PC-9 (cell line): ENCODE measurements around the gene CDH3. TPM values are rescaled to one million over a fixed set of nuclear protein-coding genes. Genes with fewer than 3 reads are reported as not detected.

Experiments used
- BruUV-seq: library from RNA; stranded (reverse); fragments of 400-500 nt; replicated peaks from 2 replicates; lab custom pipeline; 2021; lab: Mats Ljungman, UMichigan
- CTCF ChIA-PET: fragments of 300-600 bp; sonication (Branson Sonifier 250); formaldehyde crosslinking; loops from one replicate; lab custom pipeline; 2022; ENCODE audit warnings: antibody characterized with exemption; lab: Charles Lee
- POLR2A ChIA-PET: fragments of 300-600 bp; sonication (Branson Sonifier 250); formaldehyde crosslinking; loops from one replicate; lab custom pipeline; 2022; ENCODE audit warnings: antibody characterized with exemption; ENCODE audit not compliant: unreplicated experiment; lab: Charles Lee
- DNase-seq, 2 experiments: peaks; one replicate each; pipeline versions ENCODE4 v3.0.0 to v3.0.0-alpha.2; 2015 to 2022; ENCODE audit warnings: mixed read lengths in 1 of 2
- H2AFZ ChIP-seq: fragments of 200-600 bp; sonication (generic); 2 replicates; pipeline ENCODE4 v1.8.1; 2017; ENCODE audit warnings: antibody characterized with exemption
- H3F3A ChIP-seq: fragments of 200-600 bp; sonication (generic); 2 replicates; pipeline ENCODE4 v1.8.1; 2017; ENCODE audit warnings: antibody characterized with exemption, mild to moderate bottlenecking, low read depth; ENCODE audit not compliant: insufficient read depth
- H3K27ac ChIP-seq: fragments of 200-600 bp; sonication (generic); 2 replicates; pipeline ENCODE4 v1.6.1; 2016; ENCODE audit warnings: mixed run types
- H3K27me3 ChIP-seq: fragments of 200-600 bp; sonication (generic); 2 replicates; pipeline ENCODE4 v1.6.1; 2016; ENCODE audit warnings: low read depth, mixed run types; ENCODE audit not compliant: insufficient read depth
- H3K36me3 ChIP-seq: fragments of 200-600 bp; sonication (generic); 2 replicates; pipeline ENCODE4 v1.6.1; 2016; ENCODE audit warnings: low read depth, mixed run types
- H3K4me1 ChIP-seq: fragments of 200-600 bp; sonication (generic); replicated peaks from 2 replicates; pipeline ENCODE4 v1.6.1; 2016; ENCODE audit warnings: mixed run types; ENCODE audit not compliant: insufficient read depth
- H3K4me2 ChIP-seq: fragments of 200-600 bp; sonication (generic); 2 replicates; pipeline ENCODE4 v1.6.1; 2017; ENCODE audit warnings: mixed run types
- H3K4me3 ChIP-seq: fragments of 200-600 bp; sonication (generic); 2 replicates; pipeline ENCODE4 v1.6.1; 2016; ENCODE audit warnings: mixed run types
- H3K79me2 ChIP-seq: fragments of 200-600 bp; sonication (generic); 2 replicates; pipeline ENCODE4 v1.6.1; 2017; ENCODE audit warnings: low read depth, mixed run types
- H3K9me2 ChIP-seq: fragments of 200-600 bp; sonication (generic); 2 replicates; pipeline ENCODE4 v1.8.1; 2017; ENCODE audit warnings: mild to moderate bottlenecking; ENCODE audit not compliant: insufficient read depth
- H3K9me3 ChIP-seq: fragments of 200-600 bp; sonication (generic); 2 replicates; pipeline ENCODE4 v1.8.1; 2016; ENCODE audit warnings: low read depth; ENCODE audit not compliant: insufficient read depth
- H4K20me1 ChIP-seq: fragments of 200-600 bp; sonication (generic); 2 replicates; pipeline ENCODE4 v1.8.1; 2017; ENCODE audit not compliant: insufficient read depth
- EZH2 ChIP-seq: fragments of 200-600 bp; sonication (generic); IDR thresholded peaks from 2 replicates; pipeline ENCODE4 v1.8.0; 2017; ENCODE audit warnings: antibody characterized with exemption, low read depth
- intact Hi-C: fragments of 100-400 bp; cut with micrococcal nuclease; formaldehyde crosslinking; loops from one replicate; pipeline ENCODE4 v1.10.0; 2022; ENCODE audit not compliant: unreplicated experiment
- total RNA-seq: library from RNA; stranded (reverse); gene quantifications from 2 replicates; pipeline ENCODE4 v1.2.3, GENCODE V29; 2021
- TF ChIP-seq, protein P1 (sequence below): fragments of 200-600 bp; sonication (generic); conservative IDR thresholded peaks from 2 replicates; pipeline ENCODE4 v1.6.1; 2017; ENCODE audit warnings: mixed run types, antibody characterized with exemption, mild to moderate bottlenecking, moderate library complexity

CDH3 gene
- total RNA-seq, 1 experiment from 2014 or later: 70.3 TPM

GRCh38 chr16:68651136-68651535 lies 6.0 kb downstream of the CDH3 start:
- Histone ChIP-seq H2AFZ (no peak overlapping the region), H3K4me3 (no peak overlapping the region), H3K36me3 (no peaks in the 10 kb centered on the region; the same call in 1 of the 2 replicates)

DNA sequence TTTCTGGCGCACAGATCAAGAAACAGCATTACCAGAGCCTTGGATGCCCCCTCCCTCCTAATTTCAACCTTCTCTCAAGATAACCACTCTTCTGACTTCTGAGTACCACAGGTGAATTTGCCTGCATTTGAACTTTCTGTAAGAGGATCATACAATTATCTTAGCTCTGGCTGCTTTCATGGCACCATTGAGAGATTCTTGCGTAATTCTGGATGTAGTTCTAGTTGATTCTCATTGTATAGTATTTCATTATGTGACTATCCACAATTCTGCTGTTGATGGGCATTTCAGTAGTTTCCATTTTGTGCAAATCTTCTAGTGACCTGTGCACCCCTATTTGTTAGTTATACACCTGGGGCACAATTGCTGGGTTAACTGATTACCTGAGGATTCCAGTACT lies 7.5 kb downstream of the CDH3 start:
- BruUV-seq: no TSS peak
- H3K4me1 ChIP-seq: peaks cover 15% of the 10 kb centered on the region

More at GRCh38 chr16:68651136-68651535, 6.0 kb downstream of the CDH3 start:
- H3F3A ChIP-seq: peaks cover 6% of the 10 kb centered on the region; the same call in 1 of the 2 replicates
- POLR2A ChIA-PET: no interaction called here
- H3K9me3 ChIP-seq: no peaks in the 10 kb centered on the region
- H3K4me2 ChIP-seq: no peak overlapping the region
- CTCF ChIA-PET: interaction anchor here (0.6 kb wide), 1 partner anchor 41 kb away, joined by 3 read pairs; no protein-coding TSS in a partner anchor
- no peak overlapping the region for H3K27ac ChIP-seq
- no peaks in the 10 kb centered on the region for H4K20me1 ChIP-seq
- BruUV-seq: no TSS peak
- intact Hi-C loops: no loop called here
- H3K27me3 ChIP-seq: no peaks in the 10 kb centered on the region
- H3K79me2 ChIP-seq: peaks cover 63% of the 10 kb centered on the region
- no peaks in the 10 kb centered on the region for H3K9me2 ChIP-seq
- TF ChIP-seq, protein P1, sequence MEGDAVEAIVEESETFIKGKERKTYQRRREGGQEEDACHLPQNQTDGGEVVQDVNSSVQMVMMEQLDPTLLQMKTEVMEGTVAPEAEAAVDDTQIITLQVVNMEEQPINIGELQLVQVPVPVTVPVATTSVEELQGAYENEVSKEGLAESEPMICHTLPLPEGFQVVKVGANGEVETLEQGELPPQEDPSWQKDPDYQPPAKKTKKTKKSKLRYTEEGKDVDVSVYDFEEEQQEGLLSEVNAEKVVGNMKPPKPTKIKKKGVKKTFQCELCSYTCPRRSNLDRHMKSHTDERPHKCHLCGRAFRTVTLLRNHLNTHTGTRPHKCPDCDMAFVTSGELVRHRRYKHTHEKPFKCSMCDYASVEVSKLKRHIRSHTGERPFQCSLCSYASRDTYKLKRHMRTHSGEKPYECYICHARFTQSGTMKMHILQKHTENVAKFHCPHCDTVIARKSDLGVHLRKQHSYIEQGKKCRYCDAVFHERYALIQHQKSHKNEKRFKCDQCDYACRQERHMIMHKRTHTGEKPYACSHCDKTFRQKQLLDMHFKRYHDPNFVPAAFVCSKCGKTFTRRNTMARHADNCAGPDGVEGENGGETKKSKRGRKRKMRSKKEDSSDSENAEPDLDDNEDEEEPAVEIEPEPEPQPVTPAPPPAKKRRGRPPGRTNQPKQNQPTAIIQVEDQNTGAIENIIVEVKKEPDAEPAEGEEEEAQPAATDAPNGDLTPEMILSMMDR: no peak
- no peak for TF ChIP-seq EZH2
- H3K4me1 ChIP-seq: peaks cover 11% of the 10 kb centered on the region; the same call in 1 of the 2 replicates
- DNase-seq: no peak

GRCh38 chr16:68655806-68656205 lies 10.7 kb downstream of the CDH3 start:
- no TSS peak for BruUV-seq
- H3K27me3 ChIP-seq: no peaks in the 10 kb centered on the region
- intact Hi-C loops: no loop called here
- peaks cover 37% of the 10 kb centered on the region for H3K79me2 ChIP-seq
- peaks cover 47% of the 10 kb centered on the region for H3F3A ChIP-seq
- peaks cover 44% of the 10 kb centered on the region for H3K4me1 ChIP-seq
- no peak for DNase-seq
- no peak overlapping the region for H3K4me3 ChIP-seq
- H3K27ac ChIP-seq: no peak overlapping the region
- ChIA-PET POLR2A (no interaction called here), CTCF (no interaction called here)
- H4K20me1 ChIP-seq: no peaks in the 10 kb centered on the region
- no peak overlapping the region for H3K4me2 ChIP-seq
- no peaks in the 10 kb centered on the region for H3K36me3 ChIP-seq
- no peaks in the 10 kb centered on the region for H3K9me2 ChIP-seq
- H3K9me3 ChIP-seq: no peaks in the 10 kb centered on the region
- TF ChIP-seq, protein P1: no peak
- TF ChIP-seq EZH2: no peak
- no peak overlapping the region for H2AFZ ChIP-seq

More for the DNA sequence above, 7.5 kb downstream of the CDH3 start:
- Histone ChIP-seq H4K20me1 (no peaks in the 10 kb centered on the region), H3K27me3 (no peaks in the 10 kb centered on the region), H3K4me3 (no peak overlapping the region), H3K9me2 (no peaks in the 10 kb centered on the region), H2AFZ (no peak overlapping the region), H3K9me3 (no peaks in the 10 kb centered on the region), H3K79me2 (peaks cover 54% of the 10 kb centered on the region), H3F3A (peaks cover 21% of the 10 kb centered on the region), H3K27ac (no peak overlapping the region), H3K4me2 (no peak overlapping the region), H3K36me3 (no peaks in the 10 kb centered on the region; the same call in 1 of the 2 replicates)
- ChIA-PET CTCF (no interaction called here), POLR2A (no interaction called here)
- intact Hi-C loops: no loop called here
- no peak for TF ChIP-seq EZH2
- TF ChIP-seq, protein P1: no peak
- no peak for DNase-seq
